ENCODE results near the gene GAS2L2.

The GAS2L2 gene

DNA sequence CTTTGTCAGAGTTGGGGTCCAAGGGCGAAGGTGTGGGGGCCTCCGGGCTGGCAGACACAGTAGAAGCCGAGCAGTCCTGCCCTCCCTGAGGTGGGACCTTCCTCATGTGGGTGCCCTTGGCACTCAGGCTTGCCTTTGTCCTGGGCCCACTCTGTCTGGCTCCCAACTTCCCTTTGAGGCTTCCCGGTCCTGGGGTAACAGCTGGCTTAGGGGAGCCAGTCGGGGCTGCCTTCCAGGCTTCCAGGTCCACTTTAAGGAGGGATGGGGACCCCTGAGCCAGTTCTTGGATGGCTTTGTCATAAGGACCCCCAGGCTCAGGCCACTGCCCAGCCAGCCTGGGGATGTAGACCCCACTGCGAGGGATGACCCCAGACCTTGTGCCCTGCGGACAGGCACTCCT is 7.8 kb downstream of the GAS2L2 start:
- DNase-seq: no peak

DNA sequence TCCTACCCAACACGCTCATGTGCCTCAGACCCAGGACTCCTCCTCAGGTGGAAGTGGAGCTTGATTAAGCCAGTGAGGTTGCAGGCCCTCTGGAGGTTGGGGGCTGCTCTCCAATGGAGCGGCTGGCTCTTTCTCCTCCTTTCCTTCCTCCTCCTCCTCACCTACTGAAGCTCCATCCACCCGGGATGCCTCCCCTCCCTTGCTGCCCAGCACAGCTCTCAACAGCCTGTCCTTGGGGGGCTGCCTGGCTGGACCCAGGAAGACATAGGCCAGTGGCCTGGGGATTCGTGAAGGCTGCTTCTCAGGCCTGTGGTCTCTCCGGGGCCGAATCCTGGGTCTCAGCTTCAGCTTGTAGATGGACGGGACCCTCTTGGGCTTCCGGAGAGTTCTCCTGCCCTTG is 8.2 kb downstream of the GAS2L2 start:
- DNase-seq: no peak

DNA sequence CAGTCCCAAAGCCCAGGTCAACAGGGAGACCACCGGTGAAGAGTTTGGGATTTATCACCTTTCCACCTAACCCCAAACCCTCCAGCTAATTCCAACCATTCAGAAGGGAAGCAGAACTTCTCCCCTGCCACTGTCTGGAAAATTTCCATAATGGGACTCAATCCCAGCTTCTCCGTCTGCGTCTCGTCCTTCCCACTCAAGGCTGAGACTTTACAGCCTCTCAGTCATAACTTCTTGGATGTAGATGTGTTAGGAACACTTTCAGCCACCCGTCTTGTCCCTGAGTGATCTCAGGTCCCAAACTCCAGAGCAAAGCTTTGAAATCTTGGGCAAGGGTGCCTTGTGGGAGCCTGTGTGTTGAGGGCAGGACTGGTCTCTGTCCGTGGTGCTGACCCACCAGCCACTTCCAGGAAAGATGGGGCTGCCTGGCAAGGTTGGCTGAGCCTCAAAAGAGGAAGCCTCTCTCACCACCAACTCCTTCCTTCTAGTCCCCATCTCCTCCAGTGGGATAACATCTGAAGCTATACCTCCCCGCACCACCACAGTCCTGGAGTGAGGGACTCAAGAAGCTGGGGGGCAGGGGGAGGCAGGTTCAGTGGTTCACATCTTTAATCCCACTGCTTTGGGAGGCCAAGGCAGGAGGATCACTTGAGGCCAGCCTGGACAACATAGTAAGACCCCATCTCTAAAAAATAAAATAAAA is 9.3 kb downstream of the GAS2L2 start:
- peak; percentile 26 for DNase-seq

DNA sequence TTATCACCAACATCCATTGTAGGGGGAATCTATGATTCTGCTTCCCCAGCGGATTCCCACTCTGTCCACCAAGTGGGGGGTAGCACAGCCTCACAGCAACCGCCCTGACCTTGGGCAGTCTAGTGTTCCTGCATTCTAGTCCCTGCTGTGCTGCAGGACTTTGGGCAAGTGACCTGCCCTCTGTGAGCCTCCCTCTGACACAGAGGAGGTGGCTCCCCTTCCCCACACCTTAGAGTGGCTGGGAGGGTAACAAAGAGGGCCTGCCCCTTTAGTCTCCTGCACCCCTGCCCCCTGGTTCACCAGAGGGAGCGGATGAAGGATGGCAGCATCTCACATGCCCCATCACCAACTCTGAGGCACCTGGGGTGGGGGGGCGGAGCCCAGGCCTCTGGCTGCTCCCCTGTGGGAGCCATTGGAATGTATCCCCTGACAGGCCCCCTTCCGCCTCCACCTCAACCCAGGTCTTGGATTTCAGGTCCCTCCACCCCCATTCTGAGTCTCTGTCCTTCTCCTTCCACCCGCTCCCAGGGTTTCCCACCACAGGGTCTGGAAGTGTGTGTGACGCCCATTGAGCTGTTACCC is 10.1 kb downstream of the GAS2L2 start:
- no peak for DNase-seq

DNA sequence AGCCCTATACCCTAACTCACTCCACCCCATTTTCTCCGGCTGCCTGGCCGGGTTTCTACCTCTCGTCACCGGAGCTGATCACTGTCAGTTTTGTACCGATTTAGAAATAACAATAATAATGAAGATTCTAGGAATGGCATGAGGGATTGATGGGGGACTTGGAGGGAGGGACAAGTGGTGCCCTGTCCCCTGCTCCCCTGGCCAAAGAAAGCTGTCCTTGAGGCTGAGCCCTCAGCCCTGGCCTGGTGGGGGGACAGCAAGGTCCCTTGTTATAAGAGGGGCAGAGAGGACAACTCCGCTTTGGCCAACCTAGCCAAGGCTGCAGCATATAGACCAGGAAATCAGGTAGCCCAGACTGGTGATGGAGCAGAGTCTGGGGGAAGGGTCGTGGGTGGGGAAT is 10.5 kb downstream of the GAS2L2 start:
- no peak for DNase-seq

DNA sequence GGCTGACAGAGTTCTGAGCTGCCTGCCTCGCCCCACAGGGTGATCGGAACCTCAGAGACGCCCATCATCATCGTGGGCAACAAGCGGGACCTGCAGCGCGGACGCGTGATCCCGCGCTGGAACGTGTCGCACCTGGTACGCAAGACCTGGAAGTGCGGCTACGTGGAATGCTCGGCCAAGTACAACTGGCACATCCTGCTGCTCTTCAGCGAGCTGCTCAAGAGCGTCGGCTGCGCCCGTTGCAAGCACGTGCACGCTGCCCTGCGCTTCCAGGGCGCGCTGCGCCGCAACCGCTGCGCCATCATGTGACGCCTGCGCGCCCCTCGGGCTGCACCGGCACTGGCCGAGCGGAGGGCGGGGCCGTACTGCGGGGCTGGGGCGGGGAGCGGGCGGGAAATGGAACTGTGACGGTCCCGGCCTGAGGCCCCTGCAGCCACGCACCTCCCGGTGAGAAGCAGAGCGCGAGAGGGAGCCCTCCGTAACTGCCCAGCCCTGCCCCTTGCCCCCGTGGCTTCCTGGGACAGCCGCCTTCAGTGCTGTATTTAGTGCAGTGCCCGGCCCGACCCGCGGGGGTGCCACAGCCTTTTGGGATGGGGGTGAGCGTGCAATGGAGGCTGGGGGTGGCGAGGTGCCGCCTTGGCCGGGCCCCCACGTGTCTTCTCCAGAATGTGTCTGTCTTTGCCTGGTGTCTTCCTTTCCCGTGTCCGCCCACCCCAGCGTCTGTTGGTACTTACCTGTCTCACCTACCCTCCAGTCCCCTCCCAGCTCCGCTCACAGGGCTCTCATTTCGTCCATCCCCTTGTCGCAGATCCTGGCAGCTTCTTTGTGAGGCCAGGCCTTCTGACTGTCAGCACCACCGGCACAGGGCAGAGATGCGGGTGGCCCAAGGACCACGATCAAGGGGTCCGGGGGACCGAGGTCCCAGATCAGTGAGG is 11.8 kb downstream of the GAS2L2 start:
- DNase-seq: no peak

DNA sequence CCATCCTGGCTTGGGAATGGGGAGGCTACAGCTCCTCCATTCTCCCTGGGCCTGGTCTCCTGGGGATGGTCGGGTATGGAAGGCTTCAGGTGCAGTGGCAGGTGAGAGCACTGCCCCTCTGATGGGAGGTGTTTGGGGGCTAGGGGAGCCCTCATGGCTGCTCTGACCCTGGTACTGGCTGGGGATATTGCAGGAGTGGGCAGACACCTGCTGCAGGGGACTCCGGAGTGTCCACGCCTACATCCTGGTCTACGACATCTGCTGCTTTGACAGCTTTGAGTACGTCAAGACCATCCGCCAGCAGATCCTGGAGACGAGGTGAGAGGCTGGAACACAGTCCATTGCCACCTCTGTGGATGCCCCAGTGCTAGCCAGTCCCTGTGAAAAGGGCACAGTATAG is 12.8 kb downstream of the GAS2L2 start:
- DNase-seq: no peak

DNA sequence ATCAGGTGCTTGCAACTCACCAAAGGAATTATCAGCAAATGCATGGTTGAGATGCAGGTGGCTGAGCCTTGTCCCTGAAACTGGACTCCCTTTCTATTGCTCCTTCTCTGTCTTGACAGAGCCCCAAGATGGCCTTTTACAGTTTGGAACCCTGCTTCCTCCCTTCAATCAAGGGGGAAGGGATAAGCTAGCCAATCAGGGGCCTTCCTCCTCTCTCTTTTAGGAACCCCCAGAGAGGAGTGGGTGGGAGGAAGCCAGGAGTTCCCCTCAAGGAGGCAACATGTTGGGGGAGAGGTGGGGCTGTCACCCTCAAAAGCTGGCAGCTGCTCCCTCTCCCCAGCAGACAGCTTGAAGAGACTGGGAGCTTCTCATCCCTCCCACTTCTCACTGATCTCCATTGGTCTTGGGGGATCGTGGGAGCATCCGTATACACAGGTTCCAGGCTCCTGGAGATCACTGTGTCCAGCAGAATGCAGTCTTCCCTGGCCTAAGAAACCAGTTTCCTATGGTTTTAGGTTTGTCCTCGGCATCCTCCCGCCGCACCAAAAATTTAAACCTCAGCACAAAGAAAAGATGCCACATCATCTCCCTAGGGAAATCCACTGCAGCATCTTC is 14.4 kb downstream of the GAS2L2 start:
- DNase-seq: no peak

DNA sequence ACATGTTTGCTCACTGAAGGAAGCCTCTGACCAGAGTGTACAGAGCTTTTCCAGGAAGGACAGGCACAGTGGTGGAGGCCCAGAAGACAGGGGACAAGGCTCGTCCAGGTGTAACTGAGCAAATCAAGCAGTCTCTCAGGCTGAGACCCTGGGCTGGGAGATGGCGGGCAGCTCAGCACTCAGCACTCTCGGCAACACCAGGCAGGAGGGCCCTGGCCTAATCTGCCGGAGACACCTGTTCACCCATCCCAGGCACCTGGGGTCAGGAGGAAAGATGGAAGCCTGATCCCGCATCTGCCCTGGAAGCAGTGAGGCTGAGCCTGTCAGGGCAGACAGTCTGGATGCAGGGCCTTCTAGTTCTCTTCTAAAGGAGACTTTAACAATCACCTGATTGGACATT is 16.8 kb downstream of the GAS2L2 start:
- no peak for DNase-seq

DNA sequence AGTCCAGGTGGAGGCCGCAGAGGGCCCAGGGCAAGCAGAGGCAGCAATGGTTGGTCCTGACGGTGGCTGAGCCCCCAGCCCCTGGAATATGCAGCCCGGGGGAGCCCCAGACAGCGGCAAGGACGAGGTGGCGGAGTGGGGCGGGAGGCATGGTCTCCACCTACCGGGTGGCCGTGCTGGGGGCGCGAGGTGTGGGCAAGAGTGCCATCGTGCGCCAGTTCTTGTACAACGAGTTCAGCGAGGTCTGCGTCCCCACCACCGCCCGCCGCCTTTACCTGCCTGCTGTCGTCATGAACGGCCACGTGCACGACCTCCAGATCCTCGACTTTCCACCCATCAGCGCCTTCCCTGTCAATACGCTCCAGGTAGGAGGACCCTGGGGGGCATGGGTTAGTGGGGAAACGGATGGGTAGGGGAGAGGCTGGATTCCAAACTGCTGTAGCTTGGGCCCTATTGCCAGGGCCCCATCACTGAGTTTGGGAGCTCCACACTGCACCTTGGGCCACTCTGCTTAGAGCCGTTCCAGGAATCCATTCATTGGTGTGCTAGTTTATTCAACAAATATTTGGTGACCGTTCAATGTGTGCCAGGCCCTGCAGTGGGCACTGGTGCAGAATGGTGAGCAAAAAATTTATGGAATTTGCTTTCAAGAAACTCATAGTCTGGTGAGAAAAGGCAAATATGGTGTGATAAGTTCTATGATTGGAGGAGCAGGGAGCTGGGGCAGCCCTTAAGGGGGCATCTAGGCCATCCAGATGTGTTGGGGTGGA is 17.8 kb downstream of the GAS2L2 start:
- no peak for DNase-seq

DNA sequence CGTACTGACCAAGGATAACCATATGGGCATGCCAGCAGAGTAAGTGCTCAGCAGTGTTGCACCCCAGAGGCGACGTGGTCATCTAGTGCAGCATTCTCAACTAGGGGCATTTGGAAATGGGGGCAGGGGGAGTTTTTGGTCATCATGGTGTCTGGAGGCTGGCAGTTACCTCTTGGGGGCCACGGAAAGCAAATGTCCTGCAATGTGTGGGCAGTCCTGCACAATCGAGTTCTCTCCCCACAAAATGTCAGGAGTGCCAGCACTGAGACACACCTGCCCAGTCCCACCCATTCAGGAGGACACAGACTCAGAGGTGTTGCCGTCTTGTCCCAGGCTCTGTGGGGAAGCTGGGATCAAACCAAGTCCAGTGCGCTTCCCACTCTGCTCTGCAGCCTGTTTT is 18.6 kb downstream of the GAS2L2 start:
- no peak for DNase-seq

DNA sequence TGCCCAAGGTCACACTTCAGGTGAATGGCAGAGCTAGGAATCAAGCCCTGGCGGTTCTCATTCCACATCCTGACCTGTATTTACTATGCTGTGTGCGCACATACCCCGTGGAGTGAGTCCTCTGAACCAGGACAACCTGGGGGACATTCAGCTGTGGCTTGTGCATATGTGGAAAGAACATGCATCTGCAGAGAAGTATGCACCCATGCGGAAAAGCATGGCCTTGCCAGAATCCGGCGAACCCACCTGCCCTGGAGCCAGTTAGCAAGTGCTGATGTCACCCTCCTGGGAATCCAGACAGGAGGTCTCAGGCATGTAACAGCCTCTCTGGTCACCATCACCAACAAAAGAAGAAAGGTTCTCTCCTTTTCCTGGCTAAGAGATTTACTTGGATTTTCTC is 19.7 kb downstream of the GAS2L2 start:
- no peak for DNase-seq

DNA sequence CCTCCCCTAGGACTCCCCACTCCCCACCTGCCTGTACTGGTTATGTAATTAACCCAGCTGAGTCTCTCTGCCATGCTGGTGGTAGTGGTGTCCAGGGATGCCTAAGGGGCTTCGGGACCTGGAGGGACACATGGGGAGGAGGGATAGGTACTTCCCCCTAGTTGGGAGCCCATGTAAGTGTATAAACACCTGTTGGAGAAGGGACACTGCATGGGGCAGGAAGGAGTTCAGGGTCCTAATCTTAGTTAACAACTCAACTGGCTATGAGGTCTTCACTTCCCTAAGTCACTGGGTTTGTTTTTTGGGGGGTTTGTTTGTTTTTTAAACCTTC is 20.3 kb downstream of the GAS2L2 start:
- no peak for DNase-seq

DNA sequence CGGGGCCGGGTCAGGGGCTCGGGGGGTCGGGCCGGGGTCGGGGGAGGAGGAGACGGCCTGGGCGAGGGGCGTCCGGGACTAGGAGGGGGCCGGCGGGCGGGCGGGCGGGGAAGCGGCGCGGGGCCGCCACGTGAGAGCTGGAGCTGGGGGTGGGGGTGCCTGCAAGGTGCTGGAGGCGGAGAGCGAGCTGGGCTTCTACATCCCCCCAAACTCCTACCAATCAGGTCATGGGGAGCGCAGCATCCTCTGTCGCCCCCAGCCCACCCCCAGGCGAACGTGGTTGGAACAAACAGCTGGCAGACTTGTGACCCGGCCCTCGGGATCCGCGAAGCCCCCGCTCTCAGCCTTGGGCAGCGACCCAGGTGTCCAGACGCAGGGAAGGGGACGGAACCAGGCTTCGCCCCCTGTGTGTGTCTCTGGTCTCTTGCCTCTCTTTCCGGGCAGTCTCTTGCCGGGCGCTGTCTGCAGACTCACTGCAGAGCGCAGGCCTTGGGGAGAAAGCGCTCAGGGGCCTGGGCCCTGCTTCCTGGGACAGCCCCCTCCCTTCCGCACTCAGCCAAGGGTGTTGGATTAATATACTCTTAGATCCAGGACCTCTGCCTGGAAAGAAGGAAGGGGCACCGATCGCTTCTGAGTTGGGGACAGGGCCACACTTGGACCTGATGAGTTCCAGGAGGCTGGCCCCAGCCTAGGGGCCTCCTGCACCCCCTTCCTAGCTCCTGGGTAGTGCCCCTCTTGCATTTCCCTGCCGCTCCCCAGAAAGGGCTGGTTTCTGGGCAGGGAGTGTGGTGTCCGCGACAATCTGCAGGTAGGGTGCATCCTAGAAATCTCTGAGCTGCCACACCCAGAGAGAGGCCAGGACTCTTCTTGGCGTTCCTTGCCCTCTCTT is 20.9 kb downstream of the GAS2L2 start:
- DNase-seq: no peak

DNA sequence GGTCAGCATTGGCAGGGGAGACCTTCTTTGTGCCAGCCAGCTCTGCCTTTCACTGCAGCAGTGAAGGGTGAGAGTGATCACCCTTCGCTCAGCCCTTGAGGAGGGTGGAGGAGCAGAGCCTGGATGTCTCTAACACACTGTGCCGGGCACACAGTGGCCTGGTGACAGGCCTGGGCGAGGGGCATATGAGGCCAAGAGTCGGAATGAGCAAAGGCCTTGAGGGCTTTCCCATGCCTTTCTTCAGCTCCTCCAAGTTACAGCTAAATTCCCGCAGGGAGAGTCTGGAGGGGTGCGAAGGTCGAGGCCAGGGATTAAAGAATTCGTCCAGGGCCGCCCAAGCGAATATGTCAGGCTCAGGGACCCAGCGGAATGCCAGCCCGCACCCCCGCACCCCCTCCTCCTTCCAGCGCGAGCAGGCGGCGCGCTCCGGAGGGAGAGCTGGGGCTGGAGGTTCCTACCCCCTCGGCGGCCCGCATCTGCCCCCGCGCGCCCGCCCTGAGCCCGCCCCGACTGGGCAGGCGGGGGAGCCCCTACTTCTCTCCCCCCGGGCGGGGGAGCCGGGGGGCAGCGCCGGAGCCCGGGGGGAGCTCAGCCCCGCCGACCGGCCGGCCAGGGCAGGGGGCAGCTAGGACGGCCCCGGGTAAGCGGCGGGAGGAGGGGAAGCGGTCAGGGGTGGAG is 21.7 kb downstream of the GAS2L2 start, which contains the start of gene RASL10B:
RASL10B (plus strand) TSS at position 401 of the 678 bp plus-strand sequence. CDS start 3,546 bp downstream, outside the sequence.
- peak; percentile 39 for DNase-seq

DNA sequence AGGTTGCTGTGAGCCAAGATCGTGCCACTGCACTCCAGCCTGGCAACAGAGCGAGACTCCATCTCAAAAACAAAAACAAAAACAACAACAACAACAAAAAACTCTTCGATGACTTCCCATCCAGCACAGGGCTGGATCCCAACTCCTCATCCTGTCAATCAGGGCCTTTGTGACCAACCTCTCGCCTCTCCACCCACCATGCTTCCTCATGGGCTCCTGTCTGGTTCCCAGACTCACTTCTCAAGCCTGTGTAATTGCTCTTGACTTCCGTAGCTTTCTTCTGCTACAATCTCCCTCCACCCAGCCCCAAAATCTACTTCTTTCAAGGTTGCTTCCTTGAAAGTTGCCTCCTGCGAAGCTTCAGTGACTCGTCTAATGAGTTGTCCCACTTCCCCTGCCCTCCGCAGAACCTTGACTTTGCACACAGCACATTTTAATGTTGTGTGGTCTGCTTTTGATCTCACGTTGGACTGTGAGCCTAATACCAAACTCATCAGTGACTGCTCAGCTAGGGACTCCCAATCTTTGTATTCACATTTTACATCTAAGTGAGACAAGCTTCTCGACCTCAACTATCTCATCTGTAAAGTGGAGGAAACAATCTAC is 22.5 kb downstream of the GAS2L2 start:
- DNase-seq: no peak

DNA sequence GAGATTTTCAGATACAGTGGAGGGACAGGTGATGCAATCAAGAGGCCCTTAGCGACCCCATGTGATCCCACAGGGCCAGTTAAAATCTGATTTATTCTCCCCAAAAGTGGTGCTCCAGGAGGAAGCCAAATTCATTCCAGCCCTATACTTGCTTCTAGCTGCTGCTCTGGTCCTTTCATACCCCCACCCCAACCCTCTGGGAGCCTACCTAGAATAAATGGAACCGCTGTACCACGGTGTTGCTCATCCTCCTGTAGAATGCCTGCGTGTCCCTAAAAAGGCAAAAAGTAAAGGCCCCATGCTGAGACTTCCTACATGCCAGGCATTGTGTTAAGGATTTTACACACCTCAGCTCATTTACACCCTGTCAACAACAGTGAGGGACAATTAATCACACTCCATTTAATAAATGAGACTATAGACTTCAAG is 23.6 kb downstream of the GAS2L2 start:
- no peak for DNase-seq

DNA sequence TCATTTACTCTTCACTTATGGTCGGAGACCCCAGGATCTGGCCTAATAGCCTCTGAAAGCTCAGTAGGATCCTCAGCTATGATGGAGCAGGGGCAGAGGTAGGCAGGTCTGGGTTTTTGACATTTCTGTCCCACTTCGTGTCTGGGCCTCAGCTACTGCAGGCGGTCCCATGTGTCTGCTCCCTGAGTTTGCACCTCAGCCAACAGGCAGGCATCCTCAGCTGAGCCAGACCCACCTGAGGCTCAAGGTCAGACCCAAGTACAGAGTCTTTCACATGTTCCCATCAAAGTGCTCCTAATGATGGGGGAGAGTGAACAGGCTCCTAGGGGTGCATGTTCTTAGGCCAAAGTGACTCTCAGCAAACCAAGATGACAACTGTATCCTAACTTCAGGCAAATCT is 24.5 kb downstream of the GAS2L2 start:
- DNase-seq: no peak

DNA sequence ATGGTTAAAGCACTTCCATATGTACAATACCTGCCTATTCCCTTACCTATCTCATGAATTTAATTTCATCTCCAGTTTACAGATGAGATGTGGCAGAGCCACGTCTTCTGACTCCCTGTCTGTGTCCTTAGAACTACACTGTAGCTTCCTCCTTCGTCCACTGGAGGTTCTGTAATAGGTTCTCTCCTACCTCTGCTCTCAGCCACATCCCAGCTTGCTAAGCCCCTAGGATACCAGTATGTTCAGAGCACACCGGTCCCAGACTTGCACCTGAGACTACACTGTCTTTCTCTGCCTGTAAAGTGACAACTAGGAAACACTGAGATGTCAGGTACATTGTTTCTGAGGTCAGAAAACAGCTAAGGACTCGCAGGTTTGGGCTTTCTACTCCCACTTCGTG is 25.4 kb downstream of the GAS2L2 start:
- no peak for DNase-seq

DNA sequence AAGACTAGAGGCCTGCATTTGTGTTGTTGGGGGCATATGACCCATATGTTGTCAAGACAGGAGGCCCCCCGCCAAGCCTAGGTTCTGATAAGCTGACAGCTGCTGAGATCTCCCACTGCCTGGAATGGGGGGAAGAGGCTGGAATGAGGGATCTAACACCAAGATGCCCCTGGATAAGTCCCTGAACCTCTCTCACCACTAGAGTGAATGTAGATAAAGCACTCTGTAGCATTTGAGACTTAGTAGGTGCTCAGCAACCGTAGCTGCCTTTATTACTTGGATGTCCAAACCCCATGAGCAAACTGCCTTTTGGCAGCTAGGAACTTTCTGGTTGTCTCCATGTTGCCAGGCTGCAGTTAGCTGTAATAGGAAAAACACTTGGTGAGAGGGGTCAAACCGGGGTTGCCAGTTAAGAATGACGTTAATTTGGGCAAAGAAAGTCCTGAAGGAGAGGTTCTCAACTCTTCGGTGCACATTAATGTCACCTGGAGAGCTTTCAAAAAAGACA is 26.0 kb downstream of the GAS2L2 start:
- no peak for DNase-seq

All from T1000 (cell line).